SU-DHL-6 (cell line): Measurements from ENCODE around the gene CDC42SE1.

ENCODE experiments used
- EZH2phosphoT487 ChIP-seq: fragments of 200-600 bp; sonication (generic), shearing (Covaris generic); conservative IDR thresholded peaks from 2 replicates; pipeline ENCODE4 v1.6.1; 2018; ENCODE audit warnings: mild to moderate bottlenecking, antibody characterized with exemption, low read length, moderate library complexity, mixed read lengths
- TF ChIP-seq, protein P1 (sequence below): fragments of 200-600 bp; sonication (generic); IDR thresholded peaks from one replicate; pipeline ENCODE4 v1.5.1; 2017; ENCODE audit warnings: antibody characterized with exemption, mild to moderate bottlenecking, low read length, moderate library complexity; ENCODE audit not compliant: insufficient read depth, poor library complexity, severe bottlenecking

DNA sequence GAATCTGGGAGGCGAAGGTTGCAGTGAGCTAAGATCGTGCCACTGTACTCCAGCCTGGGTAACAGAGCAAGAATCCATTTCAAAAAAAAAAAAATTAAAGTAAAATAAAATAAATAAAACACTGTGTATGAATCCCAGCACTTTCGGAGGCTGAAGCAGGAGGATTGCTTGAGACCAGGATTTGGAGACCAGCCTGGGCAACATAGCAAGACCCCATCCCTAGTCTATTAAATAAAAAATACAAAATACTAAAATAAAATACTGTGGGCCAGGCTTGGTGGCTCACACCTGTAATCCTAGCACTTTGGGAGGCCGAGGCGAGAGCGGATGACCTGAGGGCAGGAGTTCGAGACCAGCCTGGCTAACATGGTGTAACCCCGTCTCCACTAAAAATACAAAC, 27.3 kb downstream of the CDC42SE1 start:
- TF ChIP-seq, protein P1, sequence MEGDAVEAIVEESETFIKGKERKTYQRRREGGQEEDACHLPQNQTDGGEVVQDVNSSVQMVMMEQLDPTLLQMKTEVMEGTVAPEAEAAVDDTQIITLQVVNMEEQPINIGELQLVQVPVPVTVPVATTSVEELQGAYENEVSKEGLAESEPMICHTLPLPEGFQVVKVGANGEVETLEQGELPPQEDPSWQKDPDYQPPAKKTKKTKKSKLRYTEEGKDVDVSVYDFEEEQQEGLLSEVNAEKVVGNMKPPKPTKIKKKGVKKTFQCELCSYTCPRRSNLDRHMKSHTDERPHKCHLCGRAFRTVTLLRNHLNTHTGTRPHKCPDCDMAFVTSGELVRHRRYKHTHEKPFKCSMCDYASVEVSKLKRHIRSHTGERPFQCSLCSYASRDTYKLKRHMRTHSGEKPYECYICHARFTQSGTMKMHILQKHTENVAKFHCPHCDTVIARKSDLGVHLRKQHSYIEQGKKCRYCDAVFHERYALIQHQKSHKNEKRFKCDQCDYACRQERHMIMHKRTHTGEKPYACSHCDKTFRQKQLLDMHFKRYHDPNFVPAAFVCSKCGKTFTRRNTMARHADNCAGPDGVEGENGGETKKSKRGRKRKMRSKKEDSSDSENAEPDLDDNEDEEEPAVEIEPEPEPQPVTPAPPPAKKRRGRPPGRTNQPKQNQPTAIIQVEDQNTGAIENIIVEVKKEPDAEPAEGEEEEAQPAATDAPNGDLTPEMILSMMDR, result no peak
- TF ChIP-seq EZH2phosphoT487, result no peak
